HFFc6 (cell line): ENCODE results near the gene GNL2. TPM values are rescaled to one million over a fixed set of nuclear protein-coding genes. Genes with fewer than 3 reads are reported as not detected.
"Not testable (repeated sequence)": the region's sequence is repeated elsewhere in the genome, so short reads cannot be mapped to it uniquely, and the experiment has no call there.

ENCODE experiments used
- DNase-seq: peaks from one replicate; pipeline ENCODE4 v3.0.0-alpha.2; 2018
- H3K27ac Mint-ChIP-seq: 2 replicates; pipeline ENCODE4 v1.8.0; 2020; ENCODE audit warnings: mild to moderate bottlenecking, mixed read lengths
- H3K27me3 Mint-ChIP-seq: 2 replicates; pipeline ENCODE4 v1.8.0; 2021; ENCODE audit warnings: mild to moderate bottlenecking, moderate library complexity, mixed read lengths; ENCODE audit not compliant: insufficient read depth
- H3K36me3 Mint-ChIP-seq: 2 replicates; pipeline ENCODE4 v1.8.0; 2021; ENCODE audit warnings: low read depth, mixed read lengths
- H3K4me1 Mint-ChIP-seq: 2 replicates; pipeline ENCODE4 v1.8.0; 2020; ENCODE audit warnings: low read depth, mixed read lengths
- H3K4me3 Mint-ChIP-seq: 2 replicates; pipeline ENCODE4 v1.8.0; 2020; ENCODE audit warnings: mild to moderate bottlenecking, moderate library complexity, mixed read lengths
- H3K9me3 Mint-ChIP-seq: 2 replicates; pipeline ENCODE4 v1.8.0; 2020; ENCODE audit warnings: mild to moderate bottlenecking, mixed read lengths
- CTCF ChIP-seq: fragments of 200-600 bp; sonication (generic); IDR thresholded peaks from 2 replicates; pipeline ENCODE4 v1.5.0; 2021; ENCODE audit warnings: antibody characterized with exemption, mild to moderate bottlenecking
- total RNA-seq, 6 experiments: library from RNA; stranded (reverse); fragmentation: NEBNext Ultra II Directional; extraction: Animal tissue kit (Norgen Biotek cat#: 25700); gene quantifications; 2 replicates in 1 of 6; 3 replicates in 5 of 6; pipeline ENCODE4 v1.2.3, GENCODE V29; 2021

Gene GNL2
- total RNA-seq, 6 experiments from 2014 or later: 48.3 to 61.7 (median 57.0) TPM

- Mint-ChIP-seq H3K4me1 (peaks cover 34% of the 10 kb centered on the region), H3K36me3 (peaks cover 56% of the 10 kb centered on the region), H3K4me3 (peak overlapping the region; percentile 29; the same call in 1 of the 2 replicates), H3K9me3 (peaks cover 3% of the 10 kb centered on the region; the same call in 1 of the 2 replicates), H3K27me3 (peaks cover 5% of the 10 kb centered on the region; the same call in 1 of the 2 replicates), H3K27ac (peak overlapping the region; percentile 71)
- TF ChIP-seq CTCF: no peak
- DNase-seq: no peak
Observed at GRCh38 chr1:37549341-37549740, 46.4 kb downstream of the GNL2 start.

DNA sequence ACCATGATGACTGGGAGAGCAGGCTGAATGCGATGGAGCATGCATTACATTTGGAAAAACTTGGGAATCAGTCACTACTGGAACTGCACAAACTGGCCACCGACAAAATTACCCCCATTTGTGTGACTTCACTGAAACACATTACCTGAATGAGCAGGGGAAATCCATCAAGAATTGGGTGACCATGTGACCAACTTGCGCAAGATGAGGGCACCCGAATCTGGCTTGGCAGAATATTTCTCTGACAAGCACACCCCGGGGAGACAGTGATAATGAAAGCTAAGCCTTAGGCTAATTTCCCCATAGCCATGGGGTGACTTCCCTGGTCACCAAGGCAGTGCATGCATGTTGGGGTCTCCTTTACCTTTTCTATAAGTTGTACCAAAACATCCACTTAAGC, 50.7 kb downstream of the GNL2 start:
- Mint-ChIP-seq H3K9me3 (no peaks in the 10 kb centered on the region), H3K27me3 (0 out of 2 replicates have a peak, but pooled peaks cover 1% of the 10 kb centered on the region), H3K36me3 (peaks cover 45% of the 10 kb centered on the region), H3K4me3 (no peak overlapping the region), H3K4me1 (peaks cover 11% of the 10 kb centered on the region), H3K27ac (no peak overlapping the region)
- no peak for TF ChIP-seq CTCF
- no peak for DNase-seq

- Mint-ChIP-seq H3K9me3 (no peaks in the 10 kb centered on the region), H3K4me1 (peaks cover 6% of the 10 kb centered on the region), H3K4me3 (no peak overlapping the region), H3K27ac (no peak overlapping the region), H3K27me3 (0 out of 2 replicates have a peak, but pooled peaks cover 1% of the 10 kb centered on the region), H3K36me3 (peaks cover 41% of the 10 kb centered on the region)
- no peak for DNase-seq
- TF ChIP-seq CTCF: no peak
Observed at GRCh38 chr1:37544530-37544929, 51.2 kb downstream of the GNL2 start.

- no peak for TF ChIP-seq CTCF
- Mint-ChIP-seq H3K27me3 (no peaks in the 10 kb centered on the region), H3K9me3 (no peaks in the 10 kb centered on the region)
Observed at GRCh38 chr1:37540036-37540785, 55.5 kb downstream of the GNL2 start.

DNA sequence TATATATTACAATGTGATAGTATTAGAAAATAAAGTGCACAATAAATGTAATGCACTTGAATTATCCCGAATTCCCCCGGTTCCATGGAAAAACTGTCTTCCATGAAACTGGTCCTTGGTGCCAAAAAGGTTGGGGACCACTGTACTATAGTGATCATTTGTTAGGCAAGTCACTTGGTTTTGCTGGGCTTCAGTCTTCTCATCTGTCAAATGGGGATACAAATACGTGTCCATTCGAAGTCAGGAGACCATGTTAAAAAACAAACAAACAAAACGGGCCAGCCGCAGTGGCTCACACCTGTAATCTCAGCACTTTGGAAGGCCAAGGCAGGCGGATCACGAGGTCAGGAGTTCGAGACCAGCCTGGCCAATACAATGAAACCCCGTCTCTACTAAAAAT, 56.6 kb downstream of the GNL2 start:
- not testable (repeated sequence) for H3K9me3 Mint-ChIP-seq

More at GRCh38 chr1:37540036-37540785, 55.5 kb downstream of the GNL2 start:
- no peak overlapping the region for H3K27ac Mint-ChIP-seq
- peaks cover 27% of the 10 kb centered on the region for H3K4me1 Mint-ChIP-seq
- DNase-seq: no peak
- H3K4me3 Mint-ChIP-seq: no peak overlapping the region
- peaks cover 55% of the 10 kb centered on the region for H3K36me3 Mint-ChIP-seq

GRCh38 chr1:37537378-37537777, 58.4 kb downstream of the GNL2 start:
- no peak for TF ChIP-seq CTCF
- H3K27me3 Mint-ChIP-seq: no peaks in the 10 kb centered on the region
- no peak overlapping the region for H3K4me3 Mint-ChIP-seq
- DNase-seq: peak; percentile 70
- H3K4me1 Mint-ChIP-seq: peaks cover 43% of the 10 kb centered on the region
- H3K27ac Mint-ChIP-seq: peak overlapping the region; percentile 72
- peaks cover 56% of the 10 kb centered on the region for H3K36me3 Mint-ChIP-seq
- H3K9me3 Mint-ChIP-seq: no peaks in the 10 kb centered on the region

More for the DNA sequence above, 56.6 kb downstream of the GNL2 start:
- not testable (repeated sequence) for DNase-seq, H3K4me3 Mint-ChIP-seq, H3K27me3 Mint-ChIP-seq, H3K27ac Mint-ChIP-seq
- peaks cover 53% of the 10 kb centered on the region for H3K36me3 Mint-ChIP-seq
- H3K4me1 Mint-ChIP-seq: peaks cover 35% of the 10 kb centered on the region
